Right lobe of liver (tissue), 4 donors: ENCODE data around the gene SYTL3.
"Not testable (repeated sequence)": the region's sequence is repeated elsewhere in the genome, so short reads cannot be mapped to it uniquely, and the experiment has no call there.

Experiments
- POLR2A ChIP-seq: fragments of 450-650 bp; IDR thresholded peaks from one replicate; pipeline ENCODE4 v1.6.1; 2017; ENCODE audit warnings: antibody characterized with exemption, mild to moderate bottlenecking
- TF ChIP-seq, protein P1 (sequence below), 4 donors: fragments of 200-600 bp in 3 of 4; fragments of 450-650 bp in 1 of 4; IDR thresholded peaks; one replicate each; pipeline versions ENCODE4 v1.5.1 to v1.8.0; 2016 to 2022; ENCODE audit warnings: antibody characterized with exemption in 4 of 4, mild to moderate bottlenecking in 2 of 4
- donor health status: DM: no; HTN: no; CAD: no.
- donor health status: DM: no; HTN: no; CAD: no.
- donor health status: DM: no; HTN: yes; CAD: no.

DNA sequence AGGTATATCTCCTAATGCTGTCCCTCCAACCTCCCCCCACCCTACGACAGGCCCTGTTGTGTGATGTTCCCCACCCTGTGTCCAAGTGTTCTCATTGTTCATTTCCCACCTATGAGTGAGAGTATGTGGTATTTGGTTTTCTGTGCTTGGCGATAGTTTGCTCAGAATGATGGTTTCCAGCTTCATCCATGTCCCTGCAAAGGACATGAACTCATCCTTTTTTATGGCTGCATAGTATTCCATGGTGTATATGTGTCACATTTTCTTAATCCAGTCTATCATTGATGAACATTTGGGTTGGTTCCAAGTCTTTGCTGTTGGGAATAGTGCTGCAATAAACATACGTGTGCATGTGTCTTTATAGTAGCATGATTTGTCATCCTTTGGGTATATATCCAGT, 35.2 kb upstream of the SYTL3 start:
- TF ChIP-seq, protein P1, sequence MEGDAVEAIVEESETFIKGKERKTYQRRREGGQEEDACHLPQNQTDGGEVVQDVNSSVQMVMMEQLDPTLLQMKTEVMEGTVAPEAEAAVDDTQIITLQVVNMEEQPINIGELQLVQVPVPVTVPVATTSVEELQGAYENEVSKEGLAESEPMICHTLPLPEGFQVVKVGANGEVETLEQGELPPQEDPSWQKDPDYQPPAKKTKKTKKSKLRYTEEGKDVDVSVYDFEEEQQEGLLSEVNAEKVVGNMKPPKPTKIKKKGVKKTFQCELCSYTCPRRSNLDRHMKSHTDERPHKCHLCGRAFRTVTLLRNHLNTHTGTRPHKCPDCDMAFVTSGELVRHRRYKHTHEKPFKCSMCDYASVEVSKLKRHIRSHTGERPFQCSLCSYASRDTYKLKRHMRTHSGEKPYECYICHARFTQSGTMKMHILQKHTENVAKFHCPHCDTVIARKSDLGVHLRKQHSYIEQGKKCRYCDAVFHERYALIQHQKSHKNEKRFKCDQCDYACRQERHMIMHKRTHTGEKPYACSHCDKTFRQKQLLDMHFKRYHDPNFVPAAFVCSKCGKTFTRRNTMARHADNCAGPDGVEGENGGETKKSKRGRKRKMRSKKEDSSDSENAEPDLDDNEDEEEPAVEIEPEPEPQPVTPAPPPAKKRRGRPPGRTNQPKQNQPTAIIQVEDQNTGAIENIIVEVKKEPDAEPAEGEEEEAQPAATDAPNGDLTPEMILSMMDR (IDR thresholded peaks at IDR 0.05) = not testable (repeated sequence)
- not testable (repeated sequence) for TF ChIP-seq POLR2A
